ENCODE measurements around the gene PLAAT3.

Gene PLAAT3

DNA sequence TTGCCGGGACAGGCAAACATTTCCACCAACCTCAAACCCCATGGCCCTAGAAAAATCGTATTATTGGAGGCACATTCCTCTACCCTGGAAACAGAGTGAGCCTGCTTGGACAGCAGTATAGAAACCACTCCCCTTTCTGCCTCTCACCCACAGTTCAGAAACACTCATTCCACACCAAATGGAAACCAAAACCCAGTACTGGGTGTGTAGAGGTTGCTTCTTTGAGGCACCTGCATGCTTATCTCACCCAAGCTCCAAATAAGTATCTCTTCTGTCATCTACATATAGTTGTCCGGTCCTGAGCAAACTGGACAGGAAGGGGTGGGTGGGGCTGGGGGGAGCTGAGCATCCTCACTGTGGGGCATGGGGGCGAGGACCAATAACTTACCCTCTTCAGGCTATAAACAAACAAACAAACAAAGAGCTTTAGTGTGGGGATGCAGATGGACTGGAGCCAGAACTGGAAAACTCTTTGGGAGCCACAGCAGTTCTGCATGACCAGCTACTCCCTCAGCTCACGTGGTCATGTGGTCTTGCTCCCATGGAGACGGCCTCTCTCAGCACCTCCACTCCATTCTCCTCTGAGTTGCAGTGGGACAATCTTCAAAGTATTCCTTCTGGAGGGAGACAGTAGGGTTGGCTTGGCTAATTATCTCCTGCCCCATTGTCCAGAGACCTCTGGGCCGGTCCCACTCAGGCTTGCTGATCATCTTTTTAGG is 50.0 kb downstream of the PLAAT3 start:
- TF ChIP-seq CTCF (IDR thresholded peaks at IDR 0.05; ENCODE audit: low read depth, low read length) = no peak
- H3K4me1 ChIP-seq = no peaks in the 10 kb centered on the region
- H3K27me3 ChIP-seq = no peaks in the 10 kb centered on the region
- peak; percentile 14 for DNase-seq
- no peaks in the 10 kb centered on the region for H3K36me3 ChIP-seq
- no peak overlapping the region for H3K4me3 ChIP-seq (ENCODE audit: low read depth, low read length)
- no peaks in the 10 kb centered on the region for H3K9me3 ChIP-seq

GRCh38 chr11:63563201-63564055 is 50.8 kb downstream of the PLAAT3 start, which contains the start of gene PLAAT2:
TSS of gene PLAAT2 (minus strand) at chr11:63563379. CDS start at chr11:63563324, 55 bp downstream.
- no peak for DNase-seq
- Histone ChIP-seq H3K9me3 (no peaks in the 10 kb centered on the region), H3K4me3 (ENCODE audit: low read depth, low read length) (no peak within 1 kb of the TSS), H3K36me3 (no peaks in the 10 kb centered on the region), H3K27me3 (no peaks in the 10 kb centered on the region), H3K4me1 (no peaks in the 10 kb centered on the region)
- TF ChIP-seq CTCF (IDR thresholded peaks at IDR 0.05; ENCODE audit: low read depth, low read length) = no peak

- TF ChIP-seq CTCF (IDR thresholded peaks at IDR 0.05; ENCODE audit: low read depth, low read length) = no peak
- H3K4me3 ChIP-seq (ENCODE audit: low read depth, low read length) = no peak overlapping the region
- H3K27me3 ChIP-seq = no peaks in the 10 kb centered on the region
- no peaks in the 10 kb centered on the region for H3K36me3 ChIP-seq
- no peaks in the 10 kb centered on the region for H3K4me1 ChIP-seq
- H3K9me3 ChIP-seq = no peaks in the 10 kb centered on the region
- DNase-seq = no peak
These were observed 53.6 kb downstream of the PLAAT3 start for GRCh38 chr11:63560506-63561180.

- TF ChIP-seq CTCF (IDR thresholded peaks at IDR 0.05; ENCODE audit: low read depth, low read length) = no peak
- no peak for DNase-seq
- Histone ChIP-seq H3K36me3 (no peaks in the 10 kb centered on the region), H3K4me3 (ENCODE audit: low read depth, low read length) (no peak overlapping the region), H3K4me1 (no peaks in the 10 kb centered on the region), H3K9me3 (no peaks in the 10 kb centered on the region), H3K27me3 (no peaks in the 10 kb centered on the region)
These were observed 55.6 kb downstream of the PLAAT3 start for GRCh38 chr11:63558459-63559157.

GRCh38 chr11:63557570-63557969 is 56.7 kb downstream of the PLAAT3 start:
- Histone ChIP-seq H3K4me3 (ENCODE audit: low read depth, low read length) (no peak overlapping the region), H3K4me1 (no peaks in the 10 kb centered on the region), H3K36me3 (no peaks in the 10 kb centered on the region), H3K9me3 (no peaks in the 10 kb centered on the region), H3K27me3 (no peaks in the 10 kb centered on the region)
- no peak for TF ChIP-seq CTCF (IDR thresholded peaks at IDR 0.05; ENCODE audit: low read depth, low read length)
- no peak for DNase-seq
